ENCODE measurements around the gene KRTAP2-1. TPM values are rescaled to one million over a fixed set of nuclear protein-coding genes. Genes with fewer than 3 reads are reported as not detected.

KRTAP2-1 gene
- total and polyA plus RNA-seq, 2 donors (not counting 1 experiment from before 2014, with no cell fraction given) = not detected

DNA sequence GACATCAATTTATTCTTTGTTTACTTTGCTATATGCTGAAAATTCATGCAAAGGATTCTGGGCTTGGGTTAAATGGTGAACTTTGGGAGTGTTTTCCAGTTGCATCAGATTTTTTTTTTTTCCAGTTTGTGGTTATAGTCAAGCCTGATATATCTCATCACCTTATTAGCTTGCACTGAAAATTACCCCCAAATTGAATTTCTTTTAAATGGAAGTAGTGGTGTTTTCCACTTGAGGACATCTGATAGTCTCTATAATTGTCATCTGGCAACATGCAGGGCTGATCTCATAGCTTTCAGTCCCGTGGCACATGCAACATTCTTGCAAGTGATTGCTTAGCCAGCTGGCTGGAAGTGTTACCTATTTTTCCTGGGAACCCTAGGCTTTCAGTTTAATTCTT, 33.5 kb downstream of the KRTAP2-1 start:
- no peak overlapping the region for H3K9ac ChIP-seq (ENCODE audit: low read length)
- CTCF ChIA-PET = no interaction called here
- POLR2A ChIA-PET = no interaction called here
- H4K20me1 ChIP-seq (ENCODE audit: control insufficient read depth, insufficient read depth, low read length, poor library complexity, severe bottlenecking) = no peaks in the 10 kb centered on the region
- H2AFZ ChIP-seq (ENCODE audit: insufficient read depth, low read depth, low read length, poor library complexity, severe bottlenecking) = no peak overlapping the region
- H3K36me3 ChIP-seq (replicated peaks in 1 of 2; ENCODE audit: control extremely low read depth in 1 of 2, control insufficient read depth in 1 of 2, extremely low read depth in 1 of 2, insufficient read depth in 2 of 2, low read length in 1 of 2) = no peaks in the 10 kb centered on the region
- peaks cover 14% of the 10 kb centered on the region for H3K27me3 Mint-ChIP-seq
- ATAC-seq (ENCODE audit: low read depth) = no peak
- WGBS (ENCODE audit: insufficient coverage) = 83% methylated on average over 1 of the region's 1 CpG
- no peak overlapping the region for H3K4me3 ChIP-seq (ENCODE audit: control extremely low read depth in 1 of 5, extremely low read depth in 1 of 5, insufficient read depth in 1 of 5, low read depth in 2 of 5, low read length in 4 of 5)
- no peaks in the 10 kb centered on the region for H3K4me1 Mint-ChIP-seq
- H3K4me3 Mint-ChIP-seq = no peak overlapping the region
- no peak overlapping the region for H3K27ac Mint-ChIP-seq
- no peaks in the 10 kb centered on the region for H3K79me2 ChIP-seq (ENCODE audit: control insufficient read depth, insufficient read depth, low read length)
- TF ChIP-seq, protein P1, sequence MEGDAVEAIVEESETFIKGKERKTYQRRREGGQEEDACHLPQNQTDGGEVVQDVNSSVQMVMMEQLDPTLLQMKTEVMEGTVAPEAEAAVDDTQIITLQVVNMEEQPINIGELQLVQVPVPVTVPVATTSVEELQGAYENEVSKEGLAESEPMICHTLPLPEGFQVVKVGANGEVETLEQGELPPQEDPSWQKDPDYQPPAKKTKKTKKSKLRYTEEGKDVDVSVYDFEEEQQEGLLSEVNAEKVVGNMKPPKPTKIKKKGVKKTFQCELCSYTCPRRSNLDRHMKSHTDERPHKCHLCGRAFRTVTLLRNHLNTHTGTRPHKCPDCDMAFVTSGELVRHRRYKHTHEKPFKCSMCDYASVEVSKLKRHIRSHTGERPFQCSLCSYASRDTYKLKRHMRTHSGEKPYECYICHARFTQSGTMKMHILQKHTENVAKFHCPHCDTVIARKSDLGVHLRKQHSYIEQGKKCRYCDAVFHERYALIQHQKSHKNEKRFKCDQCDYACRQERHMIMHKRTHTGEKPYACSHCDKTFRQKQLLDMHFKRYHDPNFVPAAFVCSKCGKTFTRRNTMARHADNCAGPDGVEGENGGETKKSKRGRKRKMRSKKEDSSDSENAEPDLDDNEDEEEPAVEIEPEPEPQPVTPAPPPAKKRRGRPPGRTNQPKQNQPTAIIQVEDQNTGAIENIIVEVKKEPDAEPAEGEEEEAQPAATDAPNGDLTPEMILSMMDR (IDR thresholded peaks at IDR 0.05) = no peak
- TF ChIP-seq EZH2 (IDR thresholded peaks at IDR 0.05; ENCODE audit: borderline replicate concordance, insufficient read depth, low read depth, low read length, poor library complexity, severe bottlenecking) = no peak
- no peak overlapping the region for H3K4me2 ChIP-seq (replicated peaks; ENCODE audit: low read depth, low read length, poor library complexity, severe bottlenecking)
- intact Hi-C loops (cut with micrococcal nuclease) = no loop called here
- no peak for DNase-seq
- H3K9me3 Mint-ChIP-seq (ENCODE audit: insufficient read depth) = no peaks in the 10 kb centered on the region
- H3K27me3 ChIP-seq (replicated peaks in 1 of 4; ENCODE audit: control extremely low read depth in 1 of 4, control insufficient read depth in 3 of 4, insufficient read depth in 4 of 4, low read length in 3 of 4) = no peaks in the 10 kb centered on the region
- no peaks in the 10 kb centered on the region for H3K4me1 ChIP-seq (ENCODE audit: control insufficient read depth in 2 of 2, insufficient read depth in 2 of 2, low read length in 2 of 2)
- H3K27ac ChIP-seq (ENCODE audit: low read length in 2 of 2) = no peak overlapping the region
- H3K9me3 ChIP-seq (ENCODE audit: control extremely low read depth in 1 of 3, control insufficient read depth in 2 of 3, insufficient read depth in 1 of 3, low read length in 2 of 3) = no peaks in the 10 kb centered on the region

DNA sequence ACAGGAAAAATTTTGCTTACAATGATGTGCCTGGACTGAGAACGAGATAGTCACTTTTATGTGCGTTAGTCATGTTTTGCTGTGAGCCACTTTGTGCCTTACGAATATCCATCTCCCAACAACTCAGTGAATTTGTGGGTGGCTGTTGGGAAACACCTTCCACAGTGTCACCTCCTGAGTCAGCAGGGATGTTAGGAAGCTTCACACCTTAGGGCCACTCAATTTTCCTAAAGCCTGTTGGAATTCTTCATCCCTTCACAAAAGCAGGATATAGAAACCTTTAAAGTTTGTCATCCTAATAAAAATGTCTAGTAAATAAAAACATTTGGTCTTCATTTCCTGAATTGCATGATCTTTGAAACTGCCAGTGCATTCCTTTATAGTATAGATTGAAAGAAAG, 33.9 kb downstream of the KRTAP2-1 start:
- Histone ChIP-seq H3K4me1 (ENCODE audit: control insufficient read depth in 2 of 2, insufficient read depth in 2 of 2, low read length in 2 of 2) (no peaks in the 10 kb centered on the region), H3K9me3 (ENCODE audit: control extremely low read depth in 1 of 3, control insufficient read depth in 2 of 3, insufficient read depth in 1 of 3, low read length in 2 of 3) (no peaks in the 10 kb centered on the region), H3K36me3 (replicated peaks in 1 of 2; ENCODE audit: control extremely low read depth in 1 of 2, control insufficient read depth in 1 of 2, extremely low read depth in 1 of 2, insufficient read depth in 2 of 2, low read length in 1 of 2) (no peaks in the 10 kb centered on the region), H3K9ac (ENCODE audit: low read length) (no peak overlapping the region), H3K27ac (ENCODE audit: low read length in 2 of 2) (no peak overlapping the region), H2AFZ (ENCODE audit: insufficient read depth, low read depth, low read length, poor library complexity, severe bottlenecking) (no peak overlapping the region), H3K4me3 (ENCODE audit: control extremely low read depth in 1 of 5, extremely low read depth in 1 of 5, insufficient read depth in 1 of 5, low read depth in 2 of 5, low read length in 4 of 5) (no peak overlapping the region), H3K4me2 (replicated peaks; ENCODE audit: low read depth, low read length, poor library complexity, severe bottlenecking) (no peak overlapping the region), H3K79me2 (ENCODE audit: control insufficient read depth, insufficient read depth, low read length) (no peaks in the 10 kb centered on the region), H4K20me1 (ENCODE audit: control insufficient read depth, insufficient read depth, low read length, poor library complexity, severe bottlenecking) (no peaks in the 10 kb centered on the region), H3K27me3 (replicated peaks in 1 of 4; ENCODE audit: control extremely low read depth in 1 of 4, control insufficient read depth in 3 of 4, insufficient read depth in 4 of 4, low read length in 3 of 4) (no peaks in the 10 kb centered on the region)
- ChIA-PET POLR2A (no interaction called here), CTCF (no interaction called here)
- ATAC-seq (ENCODE audit: low read depth) (no peak), DNase-seq (no peak)
- H3K4me3 Mint-ChIP-seq = no peak overlapping the region
- H3K27me3 Mint-ChIP-seq = peaks cover 14% of the 10 kb centered on the region
- H3K9me3 Mint-ChIP-seq (ENCODE audit: insufficient read depth) = no peaks in the 10 kb centered on the region
- intact Hi-C loops (cut with micrococcal nuclease) = no loop called here
- no peak for TF ChIP-seq EZH2 (IDR thresholded peaks at IDR 0.05; ENCODE audit: borderline replicate concordance, insufficient read depth, low read depth, low read length, poor library complexity, severe bottlenecking)
- TF ChIP-seq, protein P1 (IDR thresholded peaks at IDR 0.05) = no peak
- WGBS (ENCODE audit: insufficient coverage) = no CpG with 5 or more reads among the region's 3 CpGs
- no peak overlapping the region for H3K27ac Mint-ChIP-seq
- H3K4me1 Mint-ChIP-seq = no peaks in the 10 kb centered on the region
